OCI-LY7 (cell line): ENCODE measurements around the gene ASCC1. TPM values are rescaled to one million over a fixed set of nuclear protein-coding genes. Genes with fewer than 3 reads are reported as not detected.
A peak's percentile ranks its signal among the peaks of the same experiment; 100 is the strongest.
"Not testable (repeated sequence)": the region's sequence is repeated elsewhere in the genome, so short reads cannot be mapped to it uniquely, and the experiment has no call there.

Experiments used
- BruUV-seq: library from RNA; stranded (reverse); fragments of 400-500 nt; replicated peaks from 2 replicates; lab custom pipeline; 2021; lab: Mats Ljungman, UMichigan
- CTCF ChIA-PET: fragments of 300-600 bp; sonication (Branson Sonifier 250); formaldehyde crosslinking; loops from one replicate; lab custom pipeline; 2022; ENCODE audit warnings: antibody characterized with exemption; ENCODE audit not compliant: unreplicated experiment; lab: Charles Lee
- POLR2A ChIA-PET: fragments of 300-600 bp; sonication (Branson Sonifier 250); formaldehyde crosslinking; loops from one replicate; lab custom pipeline; 2022; ENCODE audit warnings: antibody characterized with exemption; lab: Charles Lee
- DNase-seq: peaks from one replicate; pipeline ENCODE4 v3.0.0-alpha.2; 2015; ENCODE audit warnings: low spot score
- H2AFZ ChIP-seq: fragments of 200-600 bp; sonication (generic), shearing (Covaris generic); 2 replicates; pipeline ENCODE4 v1.6.1; 2014; ENCODE audit warnings: mild to moderate bottlenecking, antibody characterized with exemption, low read length, moderate library complexity
- H3K27ac ChIP-seq: fragments of 200-600 bp; sonication (generic); 2 replicates; pipeline ENCODE4 v1.5.1; 2014; ENCODE audit warnings: mixed run types, low read depth, mild to moderate bottlenecking, moderate library complexity, low read length, inconsistent platforms; ENCODE audit not compliant: poor library complexity, severe bottlenecking
- H3K36me3 ChIP-seq: fragments of 200-600 bp; sonication (generic); 2 replicates; pipeline ENCODE4 v1.6.1; 2014; ENCODE audit warnings: mild to moderate bottlenecking, antibody characterized with exemption, low read length, moderate library complexity, mixed read lengths; ENCODE audit not compliant: insufficient read depth
- H3K4me1 ChIP-seq: fragments of 200-600 bp; sonication (generic); 2 replicates; pipeline ENCODE4 v1.5.1; 2014; ENCODE audit warnings: mild to moderate bottlenecking, low read length; ENCODE audit not compliant: insufficient read depth, poor library complexity, severe bottlenecking
- H3K4me2 ChIP-seq: fragments of 200-600 bp; sonication (generic); 2 replicates; pipeline ENCODE4 v1.6.1; 2014; ENCODE audit warnings: mild to moderate bottlenecking, low read length
- H3K4me3 ChIP-seq: fragments of 200-600 bp; sonication (generic); 2 replicates; pipeline ENCODE4 v1.5.1; 2014; ENCODE audit warnings: mild to moderate bottlenecking, low read depth, low read length; ENCODE audit not compliant: poor library complexity, severe bottlenecking
- H3K79me2 ChIP-seq: fragments of 200-600 bp; sonication (generic); 2 replicates; pipeline ENCODE4 v1.6.1; 2016; ENCODE audit warnings: low read depth, mild to moderate bottlenecking, low read length, moderate library complexity, mixed read lengths; ENCODE audit not compliant: insufficient read depth
- H3K9me2 ChIP-seq: fragments of 200-600 bp; sonication (generic); 2 replicates; pipeline ENCODE4 v1.6.1; 2016; ENCODE audit warnings: mild to moderate bottlenecking, low read length, mixed read lengths; ENCODE audit not compliant: insufficient read depth
- H3K9me3 ChIP-seq: fragments of 200-600 bp; sonication (generic); 2 replicates; pipeline ENCODE4 v1.6.1; 2014; ENCODE audit warnings: mild to moderate bottlenecking, mixed run types, low read length, mixed read lengths
- H4K20me1 ChIP-seq: fragments of 200-600 bp; sonication (generic); 2 replicates; pipeline ENCODE4 v1.6.1; 2014; ENCODE audit warnings: mild to moderate bottlenecking, antibody characterized with exemption, low read length, moderate library complexity, mixed read lengths; ENCODE audit not compliant: insufficient read depth
- CTCF ChIP-seq: fragments of 200-600 bp; sonication (generic); conservative IDR thresholded peaks from 2 replicates; pipeline ENCODE4 v1.5.1; 2014; ENCODE audit warnings: mild to moderate bottlenecking, antibody characterized with exemption, low read length, moderate library complexity, mixed read lengths
- EZH2phosphoT487 ChIP-seq: fragments of 200-600 bp; sonication (generic); IDR thresholded peaks from 2 replicates; pipeline ENCODE4 v1.6.1; 2018; ENCODE audit warnings: low read depth, borderline replicate concordance, mild to moderate bottlenecking, mixed run types, antibody characterized with exemption, low read length, moderate library complexity, mixed read lengths
- intact Hi-C: fragments of 100-400 bp; cut with micrococcal nuclease; formaldehyde crosslinking; loops from one replicate; pipeline ENCODE4 v1.10.0; 2022; ENCODE audit not compliant: unreplicated experiment
- total RNA-seq, 2 experiments: library from RNA; depleted of rRNA in 1 of 2; stranded (reverse); fragments of >200 nt in 1 of 2; shearing (Covaris generic) in 1 of 2; gene quantifications; 2 replicates each; pipeline ENCODE4 v1.2.3, GENCODE V29; 2014 to 2022

The ASCC1 gene
- total RNA-seq, 2 experiments from 2014 or later: 27.1 to 59.9 TPM

GRCh38 chr10:72219235-72219814 is 3.2 kb upstream of the ASCC1 start:
- BruUV-seq: no TSS peak
- intact Hi-C loops: no loop called here
- H3K36me3 ChIP-seq: peaks cover 31% of the 10 kb centered on the region
- H3K4me1 ChIP-seq: peaks cover 52% of the 10 kb centered on the region
- H3K79me2 ChIP-seq: peaks cover 79% of the 10 kb centered on the region
- H3K27ac ChIP-seq: peak overlapping the region; percentile 79
- no peak for TF ChIP-seq EZH2phosphoT487
- no peak for TF ChIP-seq CTCF
- peaks cover 12% of the 10 kb centered on the region; the same call in 1 of the 2 replicates for H4K20me1 ChIP-seq
- H3K9me3 ChIP-seq: no peaks in the 10 kb centered on the region
- H3K9me2 ChIP-seq: no peaks in the 10 kb centered on the region
- no peak overlapping the region for H2AFZ ChIP-seq
- H3K4me2 ChIP-seq: peak overlapping the region; percentile 72
- peak overlapping the region; percentile 56 for H3K4me3 ChIP-seq
- no peak for DNase-seq
- CTCF ChIA-PET: no interaction called here
- POLR2A ChIA-PET: interaction anchor here (0.6 to 2.1 kb wide), 11 partner anchors 10 to 310 kb away, joined by 3 to 10 read pairs (median 4); no protein-coding TSS in a partner anchor

- Histone ChIP-seq H3K36me3 (peaks cover 25% of the 10 kb centered on the region), H3K4me1 (peaks cover 51% of the 10 kb centered on the region), H3K79me2 (peaks cover 74% of the 10 kb centered on the region), H4K20me1 (peaks cover 12% of the 10 kb centered on the region; the same call in 1 of the 2 replicates), H3K9me3 (no peaks in the 10 kb centered on the region), H3K27ac (peak overlapping the region; percentile 79), H3K9me2 (no peaks in the 10 kb centered on the region), H3K4me2 (peak overlapping the region; percentile 72), H3K4me3 (peak overlapping the region; percentile 56), H2AFZ (no peak overlapping the region)
- TF ChIP-seq EZH2phosphoT487: no peak
- no peak for TF ChIP-seq CTCF
- ChIA-PET CTCF (no interaction called here), POLR2A (interaction anchor here (0.6 to 2.1 kb wide), 12 partner anchors 11 to 309 kb away, joined by 3 to 10 read pairs (median 4); no protein-coding TSS in a partner anchor)
- TSS peak; percentile 34 for BruUV-seq
- intact Hi-C loops: no loop called here
- no peak for DNase-seq
These were observed 2.6 kb upstream of the ASCC1 start for GRCh38 chr10:72218726-72219125.

- peaks cover 70% of the 10 kb centered on the region for H3K79me2 ChIP-seq
- peaks cover 47% of the 10 kb centered on the region for H3K4me1 ChIP-seq
- intact Hi-C loops: no loop called here
- H3K36me3 ChIP-seq: peaks cover 21% of the 10 kb centered on the region
- TF ChIP-seq CTCF: no peak
- no peak for TF ChIP-seq EZH2phosphoT487
- ChIA-PET POLR2A (interaction anchor here (0.7 to 2.1 kb wide), 11 partner anchors 11 to 309 kb away, joined by 3 to 10 read pairs (median 4); no protein-coding TSS in a partner anchor), CTCF (no interaction called here)
- DNase-seq: peak; percentile 77
- H3K9me3 ChIP-seq: no peaks in the 10 kb centered on the region
- no TSS peak for BruUV-seq
- no peak overlapping the region for H2AFZ ChIP-seq
- peak overlapping the region; percentile 79 for H3K27ac ChIP-seq
- no peaks in the 10 kb centered on the region for H3K9me2 ChIP-seq
- peak overlapping the region; percentile 72 for H3K4me2 ChIP-seq
- peaks cover 12% of the 10 kb centered on the region; the same call in 1 of the 2 replicates for H4K20me1 ChIP-seq
- H3K4me3 ChIP-seq: peak overlapping the region; percentile 56
These were observed 2.2 kb upstream of the ASCC1 start for GRCh38 chr10:72218325-72218724.

- H3K9me3 ChIP-seq, intact Hi-C loops, H3K27ac ChIP-seq, DNase-seq, H3K4me3 ChIP-seq, POLR2A ChIA-PET, CTCF ChIA-PET, H2AFZ ChIP-seq, BruUV-seq, H3K9me2 ChIP-seq, H4K20me1 ChIP-seq, H3K4me2 ChIP-seq: not testable (repeated sequence)
- peaks cover 21% of the 10 kb centered on the region for H3K4me1 ChIP-seq
- peaks cover 17% of the 10 kb centered on the region for H3K79me2 ChIP-seq
- peaks cover 38% of the 10 kb centered on the region for H3K36me3 ChIP-seq
These were observed 4.2 kb downstream of the ASCC1 start for GRCh38 chr10:72211832-72212231.
